Uterus (tissue), 2 donors: Measurements from ENCODE around the gene NFIC.

ENCODE experiments used
- POLR2A ChIP-seq, 2 donors: fragments of 450-650 bp; IDR thresholded peaks; one replicate each; pipeline ENCODE4 v1.6.1; 2016; ENCODE audit warnings: antibody characterized with exemption in 2 of 2, mild to moderate bottlenecking in 1 of 2, moderate library complexity in 1 of 2
- TF ChIP-seq, protein P1 (sequence below), 4 experiments: fragments of 200-600 bp in 2 of 4; fragments of 450-650 bp in 2 of 4; sonication (generic) in 2 of 4; IDR thresholded peaks; one replicate each; pipeline ENCODE4 v1.5.1; 2016 to 2019; ENCODE audit warnings: antibody characterized with exemption in 4 of 4, mild to moderate bottlenecking in 2 of 4, moderate library complexity in 1 of 4

DNA sequence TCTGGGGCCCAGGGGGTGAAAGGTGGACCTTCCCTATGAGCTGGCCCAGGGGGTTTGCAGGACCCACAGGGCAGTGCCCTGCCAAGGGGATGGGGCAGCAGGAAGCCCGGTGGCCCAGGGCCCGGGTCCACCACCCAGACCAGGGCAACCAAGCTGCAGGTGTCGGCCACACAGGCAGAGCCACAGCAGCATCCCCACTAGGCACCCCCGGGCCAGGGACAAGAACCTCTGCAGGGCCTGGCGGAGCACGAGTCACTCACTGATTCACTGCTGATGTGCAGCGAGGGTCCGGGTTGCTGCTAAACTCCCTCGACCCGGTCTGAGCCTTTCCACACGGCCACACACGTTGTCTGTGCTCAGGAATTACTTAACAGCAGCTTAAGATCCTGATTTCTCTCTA is 148.5 kb downstream of the NFIC start:
- TF ChIP-seq, protein P1, sequence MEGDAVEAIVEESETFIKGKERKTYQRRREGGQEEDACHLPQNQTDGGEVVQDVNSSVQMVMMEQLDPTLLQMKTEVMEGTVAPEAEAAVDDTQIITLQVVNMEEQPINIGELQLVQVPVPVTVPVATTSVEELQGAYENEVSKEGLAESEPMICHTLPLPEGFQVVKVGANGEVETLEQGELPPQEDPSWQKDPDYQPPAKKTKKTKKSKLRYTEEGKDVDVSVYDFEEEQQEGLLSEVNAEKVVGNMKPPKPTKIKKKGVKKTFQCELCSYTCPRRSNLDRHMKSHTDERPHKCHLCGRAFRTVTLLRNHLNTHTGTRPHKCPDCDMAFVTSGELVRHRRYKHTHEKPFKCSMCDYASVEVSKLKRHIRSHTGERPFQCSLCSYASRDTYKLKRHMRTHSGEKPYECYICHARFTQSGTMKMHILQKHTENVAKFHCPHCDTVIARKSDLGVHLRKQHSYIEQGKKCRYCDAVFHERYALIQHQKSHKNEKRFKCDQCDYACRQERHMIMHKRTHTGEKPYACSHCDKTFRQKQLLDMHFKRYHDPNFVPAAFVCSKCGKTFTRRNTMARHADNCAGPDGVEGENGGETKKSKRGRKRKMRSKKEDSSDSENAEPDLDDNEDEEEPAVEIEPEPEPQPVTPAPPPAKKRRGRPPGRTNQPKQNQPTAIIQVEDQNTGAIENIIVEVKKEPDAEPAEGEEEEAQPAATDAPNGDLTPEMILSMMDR (IDR thresholded peaks at IDR 0.05): no peak
- TF ChIP-seq POLR2A (IDR thresholded peaks at IDR 0.05): no peak
